ENCODE data around the gene ELP1.

ELP1 gene

GRCh38 chr9:108937561-108938305, 3.8 kb upstream of the ELP1 start:
- H3K4me2 ChIP-seq (ENCODE audit: low read length) = no peak overlapping the region
- peaks cover 7% of the 10 kb centered on the region for H3K79me2 ChIP-seq (ENCODE audit: control insufficient read depth, insufficient read depth, low read length)
- no peak overlapping the region for H3K18ac ChIP-seq (ENCODE audit: low read length)
- peaks cover 9% of the 10 kb centered on the region for H3K79me1 ChIP-seq (ENCODE audit: low read length)
- no peak overlapping the region for H4K8ac ChIP-seq (ENCODE audit: low read depth, low read length)
- no peak overlapping the region for H3K27ac ChIP-seq (ENCODE audit: low read depth, low read length)
- H3K4me3 ChIP-seq (ENCODE audit: low read length) = no peak overlapping the region
- H4K5ac ChIP-seq (ENCODE audit: low read length) = no peak overlapping the region
- no CpG with 5 or more reads among the region's 5 CpGs for WGBS (ENCODE audit: extremely low coverage, insufficient coverage, low lambda C conversion rate)
- no peak overlapping the region for H2BK120ac ChIP-seq (ENCODE audit: low read depth, low read length)
- H3K4me1 ChIP-seq (ENCODE audit: control insufficient read depth, low read depth, low read length) = peaks cover 4% of the 10 kb centered on the region
- H3K36me3 ChIP-seq (ENCODE audit: control insufficient read depth, insufficient read depth, low read length) = no peaks in the 10 kb centered on the region
- H2BK15ac ChIP-seq (replicated peaks; ENCODE audit: low read depth) = no peak overlapping the region
- H3K56ac ChIP-seq (ENCODE audit: low read length) = no peak overlapping the region
- no peak overlapping the region for H3K9ac ChIP-seq (ENCODE audit: low read length)
- no peak overlapping the region for H2BK5ac ChIP-seq (ENCODE audit: low read length)
- no peak for DNase-seq
- H3K23ac ChIP-seq (ENCODE audit: low read length) = no peak overlapping the region
- H3K4ac ChIP-seq (ENCODE audit: low read depth, low read length) = no peak overlapping the region
- no peaks in the 10 kb centered on the region for H3K27me3 ChIP-seq (ENCODE audit: insufficient read depth, low read length, poor library complexity)
- H2AK5ac ChIP-seq (ENCODE audit: low read length) = no peak overlapping the region

DNA sequence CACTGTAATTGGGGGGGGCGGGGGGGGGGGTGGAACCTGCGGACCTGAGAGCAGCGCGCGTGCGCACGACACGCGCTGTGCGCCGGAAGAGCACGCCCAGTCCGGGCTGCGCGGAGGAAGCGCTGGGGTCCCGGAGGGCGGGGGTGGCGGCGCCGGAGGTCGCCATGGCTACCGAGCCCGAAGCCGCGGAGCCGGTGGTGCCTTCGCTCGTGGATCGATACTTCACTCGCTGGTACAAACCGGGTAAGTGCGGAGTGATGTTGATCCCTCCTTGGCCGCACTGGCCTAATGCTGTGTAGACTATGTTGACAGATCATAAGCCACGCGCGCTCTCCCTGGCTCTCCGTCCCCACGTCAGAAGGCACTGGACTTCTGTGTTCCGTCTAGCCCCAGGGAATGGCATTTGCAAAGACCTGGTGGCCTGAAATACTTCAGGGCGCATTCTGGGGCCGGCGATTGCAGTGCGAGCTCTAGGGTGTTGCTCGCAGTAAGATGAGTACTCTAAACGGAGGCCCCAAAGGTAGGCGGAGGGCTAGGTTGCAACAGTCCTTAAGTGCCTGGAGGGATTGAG, 484 bp upstream of the ELP1 start, which contains the start of gene ABITRAM:
ABITRAM (plus strand) TSS at position 78 of the 571 bp plus-strand sequence; CDS start at position 165, 87 bp downstream.
- no peak within 1 kb of the TSS for H2BK120ac ChIP-seq (ENCODE audit: low read depth, low read length)
- H3K4me1 ChIP-seq (ENCODE audit: control insufficient read depth, low read depth, low read length) = peaks cover 4% of the 10 kb centered on the region
- peak within 1 kb of the TSS; percentile 100 for H3K4me3 ChIP-seq (ENCODE audit: low read length)
- peak within 1 kb of the TSS; percentile 29 for H3K18ac ChIP-seq (ENCODE audit: low read length)
- DNase-seq = peak; percentile 90
- H3K4ac ChIP-seq (ENCODE audit: low read depth, low read length) = peak within 1 kb of the TSS; percentile 5
- no peaks in the 10 kb centered on the region for H3K27me3 ChIP-seq (ENCODE audit: insufficient read depth, low read length, poor library complexity)
- H3K79me2 ChIP-seq (ENCODE audit: control insufficient read depth, insufficient read depth, low read length) = peaks cover 10% of the 10 kb centered on the region
- H3K9ac ChIP-seq (ENCODE audit: low read length) = peak within 1 kb of the TSS; percentile 96
- no peak within 1 kb of the TSS for H2AK5ac ChIP-seq (ENCODE audit: low read length)
- H3K4me2 ChIP-seq (ENCODE audit: low read length) = peak within 1 kb of the TSS; percentile 89
- H4K8ac ChIP-seq (ENCODE audit: low read depth, low read length) = no peak within 1 kb of the TSS
- peak within 1 kb of the TSS; percentile 95 for H3K27ac ChIP-seq (ENCODE audit: low read depth, low read length)
- no peak within 1 kb of the TSS for H2BK15ac ChIP-seq (replicated peaks; ENCODE audit: low read depth)
- H2BK5ac ChIP-seq (ENCODE audit: low read length) = no peak within 1 kb of the TSS
- H3K36me3 ChIP-seq (ENCODE audit: control insufficient read depth, insufficient read depth, low read length) = no peaks in the 10 kb centered on the region
- H4K5ac ChIP-seq (ENCODE audit: low read length) = no peak within 1 kb of the TSS
- H3K23ac ChIP-seq (ENCODE audit: low read length) = peak within 1 kb of the TSS; percentile 66
- WGBS (ENCODE audit: extremely low coverage, insufficient coverage, low lambda C conversion rate) = no CpG with 5 or more reads among the region's 47 CpGs
- H3K56ac ChIP-seq (ENCODE audit: low read length) = peak within 1 kb of the TSS; percentile 99
- peaks cover 11% of the 10 kb centered on the region for H3K79me1 ChIP-seq (ENCODE audit: low read length)

DNA sequence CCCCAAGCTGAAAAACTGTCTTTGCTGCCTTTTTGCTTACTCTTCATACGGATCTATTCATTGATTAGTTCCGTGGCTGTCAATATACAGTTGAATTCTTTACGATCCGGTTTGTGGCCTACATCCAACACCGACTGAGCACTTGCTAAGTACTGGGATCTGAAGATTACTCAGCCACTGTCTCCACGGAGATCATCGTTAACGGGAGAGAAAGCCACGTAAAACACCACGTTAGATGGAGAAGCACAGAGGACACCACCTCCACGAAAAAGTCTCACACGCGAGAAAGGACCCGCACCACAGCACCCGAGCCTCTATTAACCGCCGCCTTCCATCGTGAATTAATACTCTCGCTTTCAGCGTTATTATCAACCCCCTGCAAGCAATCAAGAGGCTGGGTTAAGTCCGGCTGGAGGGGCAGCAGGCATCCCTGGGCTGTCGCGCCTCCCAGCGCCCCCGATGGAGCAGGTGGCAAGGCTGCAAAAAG, 650 bp downstream of the ELP1 start:
- Histone ChIP-seq H3K79me1 (ENCODE audit: low read length) (peaks cover 11% of the 10 kb centered on the region), H3K36me3 (ENCODE audit: control insufficient read depth, insufficient read depth, low read length) (no peaks in the 10 kb centered on the region), H3K56ac (ENCODE audit: low read length) (peak overlapping the region; percentile 88), H2BK15ac (replicated peaks; ENCODE audit: low read depth) (no peak overlapping the region), H2AK5ac (ENCODE audit: low read length) (no peak overlapping the region), H4K8ac (ENCODE audit: low read depth, low read length) (no peak overlapping the region), H2BK120ac (ENCODE audit: low read depth, low read length) (no peak overlapping the region), H3K9ac (ENCODE audit: low read length) (peak overlapping the region; percentile 89), H3K79me2 (ENCODE audit: control insufficient read depth, insufficient read depth, low read length) (peaks cover 10% of the 10 kb centered on the region), H3K27ac (ENCODE audit: low read depth, low read length) (peak overlapping the region; percentile 95), H2BK5ac (ENCODE audit: low read length) (no peak overlapping the region), H3K4ac (ENCODE audit: low read depth, low read length) (peak overlapping the region; percentile 5), H3K4me1 (ENCODE audit: control insufficient read depth, low read depth, low read length) (peaks cover 4% of the 10 kb centered on the region), H4K5ac (ENCODE audit: low read length) (no peak overlapping the region), H3K23ac (ENCODE audit: low read length) (peak overlapping the region; percentile 66), H3K4me3 (ENCODE audit: low read length) (peak overlapping the region; percentile 76), H3K27me3 (ENCODE audit: insufficient read depth, low read length, poor library complexity) (no peaks in the 10 kb centered on the region), H3K18ac (ENCODE audit: low read length) (peak overlapping the region; percentile 29), H3K4me2 (ENCODE audit: low read length) (peak overlapping the region; percentile 89)
- DNase-seq = no peak
- no CpG with 5 or more reads among the region's 25 CpGs for WGBS (ENCODE audit: extremely low coverage, insufficient coverage, low lambda C conversion rate)

DNA sequence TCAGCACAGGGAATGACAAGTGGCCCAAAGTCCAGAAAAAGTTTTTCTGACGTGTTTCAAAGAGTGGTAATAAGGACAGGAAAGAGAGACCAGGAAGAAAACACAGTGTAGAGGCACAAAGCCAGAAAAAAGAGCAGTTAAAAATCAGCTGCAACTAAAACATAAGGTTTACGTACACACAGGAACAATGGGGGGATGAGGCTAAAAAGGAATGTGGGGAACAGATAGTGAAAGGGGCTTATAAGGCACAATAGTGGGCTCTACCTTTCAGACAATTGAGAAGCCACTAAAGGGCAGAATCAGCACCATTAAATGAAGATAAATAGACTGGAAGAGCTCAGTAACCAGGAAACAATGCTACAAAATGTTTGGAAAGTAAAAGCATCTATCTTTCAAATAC, 5.5 kb downstream of the ELP1 start:
- Histone ChIP-seq H3K4me1 (ENCODE audit: control insufficient read depth, low read depth, low read length) (peaks cover 4% of the 10 kb centered on the region), H3K4ac (ENCODE audit: low read depth, low read length) (no peak overlapping the region), H4K8ac (ENCODE audit: low read depth, low read length) (no peak overlapping the region), H3K4me2 (ENCODE audit: low read length) (no peak overlapping the region), H3K23ac (ENCODE audit: low read length) (no peak overlapping the region), H3K79me2 (ENCODE audit: control insufficient read depth, insufficient read depth, low read length) (peaks cover 10% of the 10 kb centered on the region), H3K18ac (ENCODE audit: low read length) (no peak overlapping the region), H3K36me3 (ENCODE audit: control insufficient read depth, insufficient read depth, low read length) (peaks cover 11% of the 10 kb centered on the region), H2BK5ac (ENCODE audit: low read length) (no peak overlapping the region), H3K56ac (ENCODE audit: low read length) (no peak overlapping the region), H2BK120ac (ENCODE audit: low read depth, low read length) (no peak overlapping the region), H3K27ac (ENCODE audit: low read depth, low read length) (no peak overlapping the region), H3K4me3 (ENCODE audit: low read length) (no peak overlapping the region), H2BK15ac (replicated peaks; ENCODE audit: low read depth) (no peak overlapping the region), H3K79me1 (ENCODE audit: low read length) (peaks cover 9% of the 10 kb centered on the region), H2AK5ac (ENCODE audit: low read length) (no peak overlapping the region), H4K5ac (ENCODE audit: low read length) (no peak overlapping the region), H3K27me3 (ENCODE audit: insufficient read depth, low read length, poor library complexity) (no peaks in the 10 kb centered on the region), H3K9ac (ENCODE audit: low read length) (no peak overlapping the region)
- no peak for DNase-seq
- no CpG with 5 or more reads among the region's 2 CpGs for WGBS (ENCODE audit: extremely low coverage, insufficient coverage, low lambda C conversion rate)

GRCh38 chr9:108924466-108924865, 9.5 kb downstream of the ELP1 start:
- Histone ChIP-seq H3K18ac (ENCODE audit: low read length) (no peak overlapping the region), H2BK15ac (replicated peaks; ENCODE audit: low read depth) (no peak overlapping the region), H3K79me1 (ENCODE audit: low read length) (no peaks in the 10 kb centered on the region), H3K4ac (ENCODE audit: low read depth, low read length) (no peak overlapping the region), H3K56ac (ENCODE audit: low read length) (no peak overlapping the region), H3K27me3 (ENCODE audit: insufficient read depth, low read length, poor library complexity) (no peaks in the 10 kb centered on the region), H3K4me3 (ENCODE audit: low read length) (no peak overlapping the region), H4K8ac (ENCODE audit: low read depth, low read length) (no peak overlapping the region), H2AK5ac (ENCODE audit: low read length) (no peak overlapping the region), H2BK120ac (ENCODE audit: low read depth, low read length) (no peak overlapping the region), H3K9ac (ENCODE audit: low read length) (no peak overlapping the region), H3K4me2 (ENCODE audit: low read length) (no peak overlapping the region), H3K36me3 (ENCODE audit: control insufficient read depth, insufficient read depth, low read length) (peaks cover 13% of the 10 kb centered on the region), H3K23ac (ENCODE audit: low read length) (no peak overlapping the region), H2BK5ac (ENCODE audit: low read length) (no peak overlapping the region), H3K27ac (ENCODE audit: low read depth, low read length) (no peak overlapping the region), H3K4me1 (ENCODE audit: control insufficient read depth, low read depth, low read length) (no peaks in the 10 kb centered on the region), H4K5ac (ENCODE audit: low read length) (no peak overlapping the region), H3K79me2 (ENCODE audit: control insufficient read depth, insufficient read depth, low read length) (no peaks in the 10 kb centered on the region)
- no peak for DNase-seq

All from mesendoderm (in vitro differentiated cells).